Melanocyte of skin (primary cell): ENCODE measurements around the gene RDH13. TPM values are rescaled to one million over a fixed set of nuclear protein-coding genes. Genes with fewer than 3 reads are reported as not detected.

Source experiments
- total RNA-seq, 2 donors: library from RNA; depleted of rRNA; stranded (reverse); fragments of >200 nt; gene quantifications; 2 replicates each; pipeline ENCODE4 v1.2.3, GENCODE V29; 2012

The RDH13 gene, protein sequence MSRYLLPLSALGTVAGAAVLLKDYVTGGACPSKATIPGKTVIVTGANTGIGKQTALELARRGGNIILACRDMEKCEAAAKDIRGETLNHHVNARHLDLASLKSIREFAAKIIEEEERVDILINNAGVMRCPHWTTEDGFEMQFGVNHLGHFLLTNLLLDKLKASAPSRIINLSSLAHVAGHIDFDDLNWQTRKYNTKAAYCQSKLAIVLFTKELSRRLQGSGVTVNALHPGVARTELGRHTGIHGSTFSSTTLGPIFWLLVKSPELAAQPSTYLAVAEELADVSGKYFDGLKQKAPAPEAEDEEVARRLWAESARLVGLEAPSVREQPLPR
- total RNA-seq, result 10 to 100 TPM; 10.3 to 20.3 TPM

GRCh38 chr19:55062735-55063491, at the start of gene RDH13:
Gene RDH13, minus strand, starts transcription at chr19:55063148. Its CDS starts 116 bp downstream, at chr19:55063032.

GRCh38 chr19:55075371-55075998, 12.5 kb upstream of the RDH13 start, which contains the start of gene EPS8L1:
Gene EPS8L1, plus strand, starts transcription at chr19:55075869. Its CDS starts 576 bp downstream, at chr19:55076445.

Other genes with a start within 250 kb of the RDH13 start
- not detected for gene KIR3DL1, start 246.7 kb downstream of the RDH13 start, total RNA-seq
- not detected for gene KIR2DS4, start 230.5 kb downstream of the RDH13 start, total RNA-seq
- not detected for gene KIR3DL2, start 212.7 kb downstream of the RDH13 start, total RNA-seq
- gene FCAR, start 188.9 kb downstream of the RDH13 start, total RNA-seq, result not detected
- gene NCR1, start 157.0 kb downstream of the RDH13 start, total RNA-seq, result not detected
- gene NLRP7, start 115.6 kb downstream of the RDH13 start, total RNA-seq, result not detected
- 10 to 100 TPM in 1 of 2 donors, 1 to 10 TPM in 1; 3.4 to 13.0 TPM for gene NLRP2, start 96.8 kb downstream of the RDH13 start, total RNA-seq
- not detected for gene GP6, start 24.9 kb downstream of the RDH13 start, total RNA-seq
- gene EPS8L1, start 12.7 kb upstream of the RDH13 start, total RNA-seq, result 1 to 10 TPM; 6.9 to 8.3 TPM
- gene PPP1R12C, start 54.5 kb upstream of the RDH13 start, total RNA-seq, result 10 to 100 TPM; 39.3 to 55.4 TPM
- 1 to 10 TPM in 1 of 2 donors, under 1 TPM in 1; 0.34 to 9.0 TPM for gene TNNT1, start 86.1 kb upstream of the RDH13 start, total RNA-seq
- 1 to 10 TPM in 1 of 2 donors, under 1 TPM in 1; 1.00 to 1.0 TPM for gene TNNI3, start 94.6 kb upstream of the RDH13 start, total RNA-seq
- gene DNAAF3, start 103.5 kb upstream of the RDH13 start, total RNA-seq, result 1 to 10 TPM; 2.1 to 2.7 TPM
- gene SYT5, start 117.1 kb upstream of the RDH13 start, total RNA-seq, result 1 to 10 TPM in 1 of 2 donors, under 1 TPM in 1; 0.33 to 1.0 TPM
- 10 to 100 TPM; 12.4 to 15.3 TPM for gene PTPRH, start 146.4 kb upstream of the RDH13 start, total RNA-seq
- gene TMEM86B, start 165.6 kb upstream of the RDH13 start, total RNA-seq, result 1 to 10 TPM; 1.4 to 1.7 TPM
- 10 to 100 TPM; 51.3 to 54.3 TPM for gene PPP6R1, start 195.9 kb upstream of the RDH13 start, total RNA-seq
- 10 to 100 TPM; 35.4 to 50.3 TPM for gene HSPBP1, start 217.0 kb upstream of the RDH13 start, total RNA-seq
- gene BRSK1, start 220.8 kb upstream of the RDH13 start, total RNA-seq, result 1 to 10 TPM; 2.7 to 3.1 TPM